Glomerular visceral epithelial cell (primary cell): Measurements from ENCODE around the gene USP49.
"Not testable (repeated sequence)": the region's sequence is repeated elsewhere in the genome, so short reads cannot be mapped to it uniquely, and the experiment has no call there.

ENCODE experiments used
- DNase-seq: peaks from one replicate; pipeline ENCODE4 v3.0.0-alpha.2; 2016; ENCODE audit errors: extremely low spot score

USP49 gene

DNA sequence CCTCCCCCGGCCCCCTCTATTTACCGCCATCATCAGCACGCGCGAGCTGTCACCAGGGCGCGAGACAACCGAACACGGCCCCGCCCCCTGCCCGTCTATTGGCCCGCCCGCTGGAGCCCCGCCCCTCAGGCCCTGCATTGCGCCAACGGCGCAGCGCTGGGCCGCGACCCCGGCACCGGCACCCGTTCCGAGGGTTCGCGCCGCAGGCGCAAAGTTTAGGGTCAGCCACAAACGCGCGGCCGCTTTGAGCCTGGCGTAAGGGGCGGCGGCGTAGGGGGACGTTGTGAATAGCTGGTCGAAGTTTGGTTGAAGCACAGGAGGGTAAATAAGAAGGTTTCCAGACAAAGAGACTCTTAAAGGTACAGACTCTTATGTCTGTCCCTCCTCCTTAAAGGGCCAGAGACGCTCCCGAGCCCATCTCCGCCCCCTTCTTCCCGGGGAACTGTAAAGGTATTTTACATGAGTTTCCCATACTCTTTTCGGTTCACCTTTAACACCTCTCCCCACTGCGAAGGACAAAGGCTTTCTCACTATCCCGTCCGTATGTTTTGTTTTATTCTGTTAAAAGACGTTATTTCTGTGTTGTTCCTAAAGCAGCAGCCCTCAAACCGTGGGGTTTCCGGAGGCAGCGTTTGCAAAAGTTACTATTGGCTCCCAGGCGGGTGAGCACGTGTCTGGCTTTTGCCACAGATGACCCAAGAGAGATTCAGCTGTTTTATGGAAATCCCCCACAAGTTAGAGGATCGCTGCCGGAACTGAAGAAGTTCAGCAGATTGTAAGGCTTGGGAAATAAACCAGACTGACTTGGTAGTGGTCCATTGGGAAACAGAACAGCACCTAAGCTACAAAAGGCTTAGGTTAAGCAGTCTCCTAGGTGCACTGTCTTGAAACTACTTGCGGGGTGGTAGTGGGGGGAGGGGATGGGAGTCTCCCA is at the start of gene USP49:
Gene USP49 (minus strand): TSS at position 76 of the 934 bp plus-strand sequence. CDS start 88,392 bp downstream, outside the sequence.
- DNase-seq: peak; percentile 83

- no peak for DNase-seq
These were observed 48.3 kb upstream of the USP49 start for GRCh38 chr6:41943456-41943855.

DNA sequence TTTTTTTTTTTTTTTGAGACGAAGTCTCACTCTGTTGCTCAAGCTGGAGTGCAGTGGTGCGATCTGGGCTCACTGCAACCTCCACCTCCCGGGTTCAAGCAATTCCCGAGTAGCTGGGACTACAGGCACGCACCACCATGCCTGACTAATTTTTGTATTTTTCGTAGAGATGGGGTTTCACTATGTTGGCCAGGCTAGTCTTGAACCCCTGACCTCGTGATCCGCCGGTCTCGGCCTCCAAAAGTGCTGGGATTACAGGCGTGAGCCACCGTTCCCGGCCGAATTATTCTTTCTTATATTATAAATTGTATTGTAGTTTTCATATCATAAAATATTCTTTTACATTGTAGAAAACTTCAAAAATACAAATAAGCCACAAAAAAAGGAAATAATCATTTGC is 47.7 kb upstream of the USP49 start:
- DNase-seq: not testable (repeated sequence)

- DNase-seq: no peak
These were observed 47.1 kb upstream of the USP49 start for GRCh38 chr6:41942067-41942851.

DNA sequence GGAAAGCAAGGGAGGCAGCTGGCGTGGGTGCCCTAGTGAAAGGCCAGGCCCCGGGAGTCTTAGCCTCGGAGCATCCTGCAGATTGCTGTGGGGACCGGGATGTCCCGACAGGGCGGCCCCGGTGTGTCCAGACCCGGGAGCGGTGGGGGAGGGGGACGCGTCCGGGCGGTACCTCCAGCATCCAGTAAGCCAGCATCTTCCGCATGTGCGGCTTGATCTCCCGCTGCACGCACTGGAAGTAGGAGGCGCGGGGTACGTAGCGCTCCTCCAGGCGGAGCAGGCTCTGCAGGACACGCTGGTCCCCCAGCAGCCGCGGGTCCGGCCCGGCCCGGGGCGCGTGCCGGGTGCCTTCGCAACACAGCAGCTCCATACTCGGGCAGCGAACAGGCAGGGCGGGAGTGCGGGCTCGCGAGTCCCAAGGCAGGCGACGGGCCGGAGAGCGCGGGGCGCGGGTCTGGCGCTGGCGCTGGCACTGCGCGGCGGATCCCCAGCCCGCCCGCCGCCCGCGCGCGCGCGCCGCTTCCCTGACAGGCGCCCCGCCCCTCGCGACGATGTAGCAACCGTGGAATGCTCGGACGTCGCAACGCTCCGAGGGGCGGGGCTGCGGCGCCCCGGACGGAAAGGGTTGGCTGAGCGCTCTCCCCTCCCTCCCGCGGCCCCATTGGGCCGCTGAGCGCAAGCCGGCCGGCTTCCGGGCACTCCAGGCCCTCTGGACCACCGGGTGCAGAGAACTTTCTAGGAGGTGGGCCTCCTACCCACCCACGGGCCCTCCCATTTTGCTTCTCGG is 46.3 kb upstream of the USP49 start, which contains the start of gene CCND3:
Gene CCND3 (minus strand): TSS at position 529 of the 787 bp plus-strand sequence. CDS start 159 bp downstream, at position 370.
- DNase-seq: peak; percentile 94

- peak; percentile 32 for DNase-seq
These were observed 45.6 kb upstream of the USP49 start for GRCh38 chr6:41940759-41941279.

GRCh38 chr6:41939848-41940758 is 44.9 kb upstream of the USP49 start:
- no peak for DNase-seq

GRCh38 chr6:41939176-41939847 is 44.1 kb upstream of the USP49 start:
- DNase-seq: peak; percentile 46

GRCh38 chr6:41938590-41939175 is 43.5 kb upstream of the USP49 start:
- no peak for DNase-seq

DNA sequence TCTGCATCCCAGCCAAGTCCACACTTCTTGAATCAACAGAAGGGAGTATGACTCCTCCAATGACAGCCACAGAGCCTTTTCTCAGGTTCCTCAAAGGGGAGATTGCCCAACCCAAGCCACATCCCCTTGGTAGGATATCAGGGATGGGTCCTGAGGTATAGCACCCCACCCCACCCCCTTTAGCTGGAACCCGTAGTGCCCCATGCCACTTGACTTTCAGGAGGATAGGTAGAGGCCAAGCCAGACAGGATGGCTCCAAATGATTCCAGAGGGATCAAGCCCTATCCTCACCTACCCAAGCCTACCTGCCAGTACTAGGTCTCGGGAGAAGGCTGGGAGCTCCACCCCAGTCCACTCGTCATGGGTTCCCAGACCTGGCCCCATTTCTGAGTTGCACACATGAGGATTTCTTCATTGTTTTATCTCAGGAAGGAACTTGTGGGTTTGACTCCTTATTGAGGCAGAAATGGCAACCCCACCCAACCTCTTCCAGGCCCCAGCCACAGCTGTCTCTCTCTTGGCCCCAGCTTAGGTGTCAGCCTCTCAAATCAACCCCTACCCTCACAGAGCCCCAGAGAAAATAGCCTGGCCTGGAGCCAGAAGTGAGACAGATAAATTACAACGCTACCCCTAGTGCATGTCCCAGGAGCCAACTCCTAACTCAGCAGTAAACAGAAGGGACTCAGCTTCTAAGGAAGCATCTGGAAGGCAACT is 42.8 kb upstream of the USP49 start:
- DNase-seq: no peak

GRCh38 chr6:41937472-41937860 is 42.3 kb upstream of the USP49 start:
- DNase-seq: no peak

DNA sequence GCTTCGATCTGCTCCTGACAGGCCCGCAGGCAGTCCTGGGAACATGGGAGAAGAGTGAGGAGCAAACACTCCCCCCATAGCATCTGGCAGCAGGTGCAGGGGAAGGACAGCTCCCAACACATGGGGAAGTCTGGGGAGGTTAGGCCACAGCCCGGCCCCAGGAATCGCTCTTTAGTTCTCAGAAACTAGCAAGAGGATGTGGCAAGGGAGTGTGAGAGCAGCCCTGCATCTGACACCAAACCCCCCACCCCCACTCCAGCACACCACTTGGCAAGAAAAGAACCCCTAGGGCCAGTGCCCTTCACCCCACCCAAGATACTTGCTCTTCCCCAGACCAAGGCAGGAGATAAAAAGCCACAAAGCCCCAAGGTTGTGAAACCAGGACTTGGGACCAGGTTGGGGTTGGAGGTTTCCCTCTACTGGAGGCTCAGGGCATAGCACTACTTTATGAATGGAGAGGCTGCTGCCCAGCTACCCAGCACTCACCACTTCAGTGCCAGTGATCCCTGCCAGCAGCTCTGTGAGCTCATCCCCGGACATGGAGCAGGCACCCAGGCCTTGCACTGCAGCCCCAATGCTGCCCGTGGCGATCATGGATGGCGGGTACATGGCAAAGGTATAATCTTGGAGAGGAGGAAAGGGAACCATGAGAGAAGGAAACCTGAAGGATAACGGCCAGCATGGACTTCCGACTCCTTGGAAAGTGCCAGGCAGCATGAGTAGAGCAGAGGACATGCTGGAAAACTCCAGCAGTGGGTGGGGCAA is 41.1 kb upstream of the USP49 start:
- DNase-seq: peak; percentile 90

- no peak for DNase-seq
These were observed 40.5 kb upstream of the USP49 start for GRCh38 chr6:41935685-41936072.

GRCh38 chr6:41935193-41935574 is 40.0 kb upstream of the USP49 start:
- no peak for DNase-seq

DNA sequence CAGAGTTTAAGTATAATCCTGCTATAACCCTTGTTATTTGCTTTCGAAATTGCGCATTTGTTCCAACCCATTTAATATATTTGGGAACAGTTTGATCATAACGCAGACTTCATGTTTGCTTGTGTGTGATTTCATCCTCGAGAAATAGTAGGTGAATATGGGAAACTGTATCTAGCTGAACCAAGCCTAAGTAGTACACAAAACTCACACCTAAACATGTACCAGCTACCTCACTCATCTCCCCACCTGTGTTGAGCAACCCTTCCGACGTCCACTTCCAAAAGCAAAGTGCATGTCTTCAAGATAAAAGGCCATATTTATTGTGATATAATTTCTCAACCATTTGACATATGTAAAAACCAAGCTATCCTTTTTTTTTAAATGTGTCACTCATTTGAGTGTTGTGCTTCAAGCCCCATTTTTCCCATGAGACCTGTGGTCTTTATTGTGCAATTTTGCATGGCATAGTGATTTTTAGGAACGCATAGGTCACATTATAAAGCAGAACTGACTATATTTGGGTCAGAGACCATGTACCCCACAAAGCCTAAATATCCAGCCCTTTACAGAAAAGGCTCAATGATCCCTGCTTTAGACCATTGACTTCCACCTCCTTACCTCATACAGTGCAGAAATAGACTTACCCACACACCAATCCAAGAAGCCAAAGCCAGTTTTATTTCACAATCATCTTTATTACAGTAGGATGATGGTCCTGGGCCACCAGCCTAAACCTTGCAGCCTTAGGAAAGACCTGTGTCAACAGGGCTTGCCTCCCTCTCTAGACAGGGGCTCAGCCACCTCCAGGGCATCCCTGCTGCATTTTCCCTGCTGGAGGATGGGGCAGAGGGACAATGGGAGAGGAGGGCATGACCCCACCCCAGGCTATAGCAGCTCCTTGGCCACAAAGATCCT is 39.4 kb upstream of the USP49 start:
- no peak for DNase-seq

- no peak for DNase-seq
These were observed 37.2 kb upstream of the USP49 start for GRCh38 chr6:41932378-41932777.

DNA sequence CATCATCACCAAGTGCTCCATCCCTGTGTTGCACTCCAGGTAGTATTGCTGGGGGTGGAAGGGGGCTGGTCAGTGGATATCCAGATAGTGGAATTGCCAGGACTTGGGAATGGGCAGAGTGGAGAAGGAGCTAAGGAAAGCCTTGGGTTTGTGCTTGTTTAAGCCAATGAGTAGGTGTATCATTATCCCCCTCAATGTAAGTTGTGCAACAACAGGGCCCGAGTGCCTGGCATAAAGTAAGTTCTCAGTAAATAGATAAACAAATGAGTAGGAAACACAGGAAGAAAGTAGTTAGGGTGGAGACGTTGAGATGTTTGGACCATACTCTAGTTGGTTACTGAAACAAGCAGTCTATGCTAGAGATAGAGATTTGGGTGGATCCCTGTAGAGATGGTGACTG is 36.6 kb upstream of the USP49 start:
- no peak for DNase-seq
